CD4-positive, CD25-positive, alpha-beta regulatory T cell (primary cell): Measurements from ENCODE around the gene TMSB15A. TPM values are rescaled to one million over a fixed set of nuclear protein-coding genes. Genes with fewer than 3 reads are reported as not detected.
"Not testable (repeated sequence)": the region's sequence is repeated elsewhere in the genome, so short reads cannot be mapped to it uniquely, and the experiment has no call there.

Experiments used
- ATAC-seq, 2 donors: fragments of 150-1000 bp; cut with Tn5 transposase; one replicate each; pipeline ENCODE4 v1.10.0; 2021; ENCODE audit warnings: low read depth in 2 of 2, moderate number of reproducible peaks in 2 of 2, moderate library complexity in 1 of 2
- DNase-seq, 3 donors: peaks; one replicate each; pipeline versions ENCODE4 v3.0.0 to v3.0.0-alpha.2; 2012 to 2022; ENCODE audit warnings: mixed read lengths in 1 of 3
- H3K27ac ChIP-seq: one replicate; pipeline ENCODE4 v1.7.0; 2013; ENCODE audit warnings: mild to moderate bottlenecking, low read length; ENCODE audit not compliant: insufficient read depth, poor library complexity, severe bottlenecking
- H3K27me3 ChIP-seq: one replicate; pipeline ENCODE4 v1.7.0; 2013; ENCODE audit warnings: low read length; ENCODE audit not compliant: control insufficient read depth, insufficient read depth
- H3K36me3 ChIP-seq: one replicate; pipeline ENCODE4 v1.7.0; 2013; ENCODE audit warnings: mild to moderate bottlenecking, low read length, moderate library complexity; ENCODE audit not compliant: control insufficient read depth, insufficient read depth
- H3K4me1 ChIP-seq: 2 replicates; pipeline ENCODE4 v1.7.0; 2013; ENCODE audit warnings: mild to moderate bottlenecking, low read length; ENCODE audit not compliant: insufficient read depth, control insufficient read depth, poor library complexity, severe bottlenecking
- H3K4me3 ChIP-seq: one replicate; pipeline ENCODE4 v1.7.0; 2013; ENCODE audit warnings: low read depth, mild to moderate bottlenecking, low read length, moderate library complexity
- H3K9me3 ChIP-seq, 2 experiments: 1 replicate in 1 of 2; 2 replicates in 1 of 2; pipeline ENCODE4 v1.7.0; 2013; ENCODE audit warnings: low read length in 2 of 2, mild to moderate bottlenecking in 1 of 2, moderate library complexity in 1 of 2; ENCODE audit not compliant: control insufficient read depth in 2 of 2
- H3K27ac Mint-ChIP-seq, 3 donors: one replicate each; pipeline ENCODE4 v1.8.0; 2020 to 2022; ENCODE audit warnings: mild to moderate bottlenecking in 3 of 3, mixed read lengths in 3 of 3, moderate library complexity in 2 of 3
- H3K27me3 Mint-ChIP-seq: one replicate; pipeline ENCODE4 v1.8.0; 2022; ENCODE audit warnings: mild to moderate bottlenecking, mixed read lengths
- H3K36me3 Mint-ChIP-seq: one replicate; pipeline ENCODE4 v1.8.0; 2020; ENCODE audit warnings: mixed read lengths
- H3K4me1 Mint-ChIP-seq, 4 donors: one replicate each; pipeline ENCODE4 v1.8.0; 2020 to 2022; ENCODE audit warnings: mixed read lengths in 4 of 4, mild to moderate bottlenecking in 1 of 4
- H3K4me3 Mint-ChIP-seq, 4 donors: one replicate each; pipeline ENCODE4 v1.8.0; 2020 to 2022; ENCODE audit warnings: mild to moderate bottlenecking in 4 of 4, mixed read lengths in 4 of 4, moderate library complexity in 3 of 4
- H3K9me3 Mint-ChIP-seq, 7 donors: one replicate each; pipeline ENCODE4 v1.8.0; 2020 to 2022; ENCODE audit warnings: mixed read lengths in 7 of 7, mild to moderate bottlenecking in 3 of 7, moderate library complexity in 2 of 7
- polyA plus RNA-seq, 4 donors: library from polyadenylated mRNA; unstranded; fragments of 300-500 nt; fragmentation: Illumina TruSeq; gene quantifications; one replicate each; pipeline ENCODE4 v1.2.3, GENCODE V29; 2021
- total RNA-seq: library from RNA; stranded (reverse); gene quantifications from one replicate; pipeline ENCODE4 v1.2.3, GENCODE V29; 2022

The TMSB15A gene
- total RNA-seq (not detected), polyA plus RNA-seq (not detected)

GRCh38 chrX:102515975-102516941, at the start of gene TMSB15A:
TMSB15A (minus strand) TSS chrX:102516739.
- H3K4me3 ChIP-seq, result no peak within 1 kb of the TSS
- H3K36me3 ChIP-seq, result no peaks in the 10 kb centered on the region
- H3K27ac Mint-ChIP-seq, result no peak within 1 kb of the TSS
- H3K27ac ChIP-seq, result no peak within 1 kb of the TSS
- H3K27me3 ChIP-seq, result peaks cover 7% of the 10 kb centered on the region
- H3K9me3 ChIP-seq, result no peaks in the 10 kb centered on the region
- H3K36me3 Mint-ChIP-seq, result no peaks in the 10 kb centered on the region
- H3K4me1 ChIP-seq, result peaks cover 6% of the 10 kb centered on the region
- DNase-seq (peak; percentile 9 to 35 (median 19)), ATAC-seq (peak; percentile 53 to 69)
- H3K9me3 Mint-ChIP-seq, result no peaks in the 10 kb centered on the region
- peaks cover 0 to 6% (median 3%) of the 10 kb centered on the region in 4 donors for H3K4me1 Mint-ChIP-seq
- H3K4me3 Mint-ChIP-seq, result peak within 1 kb of the TSS in 3 of 4 donors; percentile 43 to 80 (median 74)
- H3K27me3 Mint-ChIP-seq, result peaks cover 26% of the 10 kb centered on the region

GRCh38 chrX:102560423-102561068, 44.0 kb upstream of the TMSB15A start:
- Mint-ChIP-seq H3K4me1 (peaks cover 0 to 2% (median 0%) of the 10 kb centered on the region in 4 donors), H3K27ac (no peak overlapping the region), H3K36me3 (no peaks in the 10 kb centered on the region), H3K4me3 (no peak overlapping the region), H3K27me3 (no peaks in the 10 kb centered on the region), H3K9me3 (no peaks in the 10 kb centered on the region)
- Histone ChIP-seq H3K4me3 (no peak overlapping the region), H3K4me1 (no peaks in the 10 kb centered on the region), H3K9me3 (no peaks in the 10 kb centered on the region), H3K36me3 (no peaks in the 10 kb centered on the region), H3K27ac (no peak overlapping the region), H3K27me3 (no peaks in the 10 kb centered on the region)
- DNase-seq, result no peak
- no peak for ATAC-seq

GRCh38 chrX:102558607-102559006, 42.1 kb upstream of the TMSB15A start:
- H3K4me1 ChIP-seq, result no peaks in the 10 kb centered on the region
- peaks cover 5% of the 10 kb centered on the region for H3K27me3 Mint-ChIP-seq
- no peaks in the 10 kb centered on the region for H3K27me3 ChIP-seq
- no peaks in the 10 kb centered on the region for H3K36me3 ChIP-seq
- no peaks in the 10 kb centered on the region for H3K9me3 Mint-ChIP-seq
- ATAC-seq, result no peak
- no peak overlapping the region for H3K27ac Mint-ChIP-seq
- peaks cover 0 to 2% (median 0%) of the 10 kb centered on the region in 4 donors for H3K4me1 Mint-ChIP-seq
- H3K4me3 Mint-ChIP-seq, result no peak overlapping the region
- H3K9me3 ChIP-seq, result no peaks in the 10 kb centered on the region
- no peaks in the 10 kb centered on the region for H3K36me3 Mint-ChIP-seq
- H3K27ac ChIP-seq, result no peak overlapping the region
- H3K4me3 ChIP-seq, result no peak overlapping the region
- no peak for DNase-seq

- Histone ChIP-seq H3K27ac (no peak overlapping the region), H3K4me3 (no peak overlapping the region), H3K27me3 (no peaks in the 10 kb centered on the region), H3K4me1 (no peaks in the 10 kb centered on the region), H3K36me3 (no peaks in the 10 kb centered on the region), H3K9me3 (no peaks in the 10 kb centered on the region)
- H3K27ac Mint-ChIP-seq, result no peak overlapping the region
- no peak overlapping the region for H3K4me3 Mint-ChIP-seq
- DNase-seq (no peak), ATAC-seq (no peak)
- H3K36me3 Mint-ChIP-seq, result no peaks in the 10 kb centered on the region
- peaks cover 0 to 3% (median 0%) of the 10 kb centered on the region in 4 donors for H3K4me1 Mint-ChIP-seq
- H3K27me3 Mint-ChIP-seq, result peaks cover 4% of the 10 kb centered on the region
- no peaks in the 10 kb centered on the region for H3K9me3 Mint-ChIP-seq
Measured at GRCh38 chrX:102548231-102548630, 31.7 kb upstream of the TMSB15A start.

- Mint-ChIP-seq H3K36me3 (no peaks in the 10 kb centered on the region), H3K9me3 (no peaks in the 10 kb centered on the region), H3K27me3 (peaks cover 4% of the 10 kb centered on the region), H3K27ac (no peak overlapping the region), H3K4me3 (peak overlapping the region; percentile 51 to 88 (median 66)), H3K4me1 (peaks cover 0 to 3% (median 0%) of the 10 kb centered on the region in 4 donors)
- peak in 1 of 2 donors; percentile 60 for ATAC-seq
- no peaks in the 10 kb centered on the region for H3K4me1 ChIP-seq
- H3K4me3 ChIP-seq, result peak overlapping the region; percentile 31
- peak in 1 of 3 donors; percentile 16 for DNase-seq
- no peaks in the 10 kb centered on the region for H3K9me3 ChIP-seq
- H3K36me3 ChIP-seq, result no peaks in the 10 kb centered on the region
- no peaks in the 10 kb centered on the region for H3K27me3 ChIP-seq
- H3K27ac ChIP-seq, result no peak overlapping the region
Measured at GRCh38 chrX:102546828-102547493, 30.4 kb upstream of the TMSB15A start.

GRCh38 chrX:102546175-102546574, 29.6 kb upstream of the TMSB15A start:
- DNase-seq, H3K27ac Mint-ChIP-seq, H3K4me1 ChIP-seq, H3K27me3 Mint-ChIP-seq, H3K9me3 ChIP-seq, H3K36me3 Mint-ChIP-seq, H3K27me3 ChIP-seq, H3K27ac ChIP-seq, H3K4me1 Mint-ChIP-seq, H3K4me3 ChIP-seq, H3K9me3 Mint-ChIP-seq, H3K36me3 ChIP-seq, ATAC-seq: not testable (repeated sequence)
- H3K4me3 Mint-ChIP-seq, result peak overlapping the region in 2 of 4 donors; percentile 46 to 69

GRCh38 chrX:102535958-102536357, 19.4 kb upstream of the TMSB15A start:
- H3K9me3 ChIP-seq, result no peaks in the 10 kb centered on the region
- no peaks in the 10 kb centered on the region for H3K36me3 Mint-ChIP-seq
- H3K36me3 ChIP-seq, result no peaks in the 10 kb centered on the region
- H3K4me1 ChIP-seq, result no peaks in the 10 kb centered on the region
- H3K27me3 ChIP-seq, result no peaks in the 10 kb centered on the region
- H3K27ac Mint-ChIP-seq, result no peak overlapping the region
- H3K4me3 ChIP-seq, result no peak overlapping the region
- H3K27ac ChIP-seq, result no peak overlapping the region
- no peaks in the 10 kb centered on the region for H3K4me1 Mint-ChIP-seq
- DNase-seq (no peak), ATAC-seq (no peak)
- peaks cover 9% of the 10 kb centered on the region for H3K27me3 Mint-ChIP-seq
- no peak overlapping the region for H3K4me3 Mint-ChIP-seq
- peaks cover 0 to 2% (median 0%) of the 10 kb centered on the region in 7 donors for H3K9me3 Mint-ChIP-seq
